HEK293 (cell line): ENCODE measurements around the gene DOK6.

Experiments
- CTCF ChIA-PET: fragments of 350-600 bp; formaldehyde crosslinking; extraction: SDS; loops from one replicate; lab custom pipeline; 2021; ENCODE audit warnings: antibody characterized with exemption; lab: Yijun Ruan, JAX
- POLR2A ChIA-PET: fragments of 300-600 bp; formaldehyde crosslinking; extraction: SDS; loops from one replicate; lab custom pipeline; 2020; ENCODE audit warnings: antibody characterized with exemption, inconsistent platforms; lab: Yijun Ruan, JAX
- H3K27ac ChIP-seq: fragments of 200-500 bp; sonication (Bioruptor generic); 2 replicates; pipeline ENCODE4 v1.5.1; 2014; ENCODE audit warnings: low read depth, low read length, control low read depth, inconsistent platforms; ENCODE audit errors: extremely low read depth
- H3K36me3 ChIP-seq, 2 experiments: fragments of 200-500 bp in 1 of 2; sonication (Bioruptor generic) in 1 of 2; 1 replicate in 1 of 2; 2 replicates in 1 of 2; pipeline ENCODE4 v1.5.1; 2014 to 2017; ENCODE audit warnings: inconsistent platforms in 2 of 2, low read length in 2 of 2; ENCODE audit not compliant: control insufficient read depth in 2 of 2, insufficient read depth in 1 of 2
- H3K4me1 ChIP-seq: fragments of 200-500 bp; sonication (Bioruptor generic); 2 replicates; pipeline ENCODE4 v1.5.1; 2014; ENCODE audit warnings: mild to moderate bottlenecking, low read length, inconsistent platforms; ENCODE audit not compliant: control insufficient read depth, insufficient read depth
- H3K4me3 ChIP-seq: 2 replicates; pipeline ENCODE4 v1.5.1; 2011; ENCODE audit warnings: low read depth, mild to moderate bottlenecking, control low read depth, low read length, moderate library complexity
- H3K9me3 ChIP-seq: fragments of 200-500 bp; sonication (Bioruptor generic); 2 replicates; pipeline ENCODE4 v1.5.1; 2014; ENCODE audit warnings: low read depth, low read length, inconsistent platforms; ENCODE audit not compliant: control insufficient read depth, insufficient read depth
- BCL11A ChIP-seq: fragments of 450-650 bp; formaldehyde crosslinking; IDR thresholded peaks from 2 replicates; pipeline ENCODE4 v1.5.1; 2016; ENCODE audit warnings: low read depth, missing biosample characterization, missing genetic modification characterization
- GLIS1 ChIP-seq: fragments of 450-650 bp; formaldehyde crosslinking; IDR thresholded peaks from 2 replicates; pipeline ENCODE4 v1.5.1; 2016; ENCODE audit warnings: missing biosample characterization, missing genetic modification characterization
- OVOL3 ChIP-seq: fragments of 450-650 bp; formaldehyde crosslinking; IDR thresholded peaks from 2 replicates; pipeline ENCODE4 v1.5.1; 2016; ENCODE audit warnings: missing biosample characterization, missing genetic modification characterization
- SALL2 ChIP-seq: fragments of 450-650 bp; formaldehyde crosslinking; IDR thresholded peaks from 2 replicates; pipeline ENCODE4 v1.5.0; 2017; ENCODE audit warnings: missing biosample characterization, mild to moderate bottlenecking, missing genetic modification characterization, borderline replicate concordance
- SP7 ChIP-seq: fragments of 450-650 bp; formaldehyde crosslinking; IDR thresholded peaks from 2 replicates; pipeline ENCODE4 v1.5.1; 2016; ENCODE audit warnings: missing biosample characterization, missing genetic modification characterization
- WT1 ChIP-seq: fragments of 450-650 bp; formaldehyde crosslinking; IDR thresholded peaks from 2 replicates; pipeline ENCODE4 v1.5.1; 2016; ENCODE audit warnings: missing biosample characterization, missing genetic modification characterization
- ZBTB7A ChIP-seq: fragments of 450-650 bp; formaldehyde crosslinking; IDR thresholded peaks from 2 replicates; pipeline ENCODE4 v1.5.1; 2016; ENCODE audit warnings: low read depth, missing biosample characterization, missing genetic modification characterization
- ZFP69B ChIP-seq: fragments of 450-650 bp; formaldehyde crosslinking; IDR thresholded peaks from 2 replicates; pipeline ENCODE4 v1.5.1; 2016; ENCODE audit warnings: missing biosample characterization, missing genetic modification characterization
- ZNF2 ChIP-seq: fragments of 450-650 bp; formaldehyde crosslinking; IDR thresholded peaks from 2 replicates; pipeline ENCODE4 v1.5.1; 2016; ENCODE audit warnings: missing biosample characterization, missing genetic modification characterization
- ZNF280D ChIP-seq: fragments of 450-650 bp; formaldehyde crosslinking; IDR thresholded peaks from 2 replicates; pipeline ENCODE4 v1.5.1; 2016; ENCODE audit warnings: missing biosample characterization, missing genetic modification characterization
- ZNF335 ChIP-seq: fragments of 450-650 bp; formaldehyde crosslinking; conservative IDR thresholded peaks from 2 replicates; pipeline ENCODE4 v1.5.1; 2016; ENCODE audit warnings: missing biosample characterization, missing genetic modification characterization
- ZNF433 ChIP-seq: fragments of 450-650 bp; formaldehyde crosslinking; IDR thresholded peaks from 2 replicates; pipeline ENCODE4 v1.5.1; 2016; ENCODE audit warnings: missing biosample characterization, missing genetic modification characterization, low read depth
- ZNF501 ChIP-seq: fragments of 450-650 bp; formaldehyde crosslinking; IDR thresholded peaks from 2 replicates; pipeline ENCODE4 v1.5.1; 2016; ENCODE audit warnings: missing biosample characterization, missing genetic modification characterization
- ZNF571 ChIP-seq: fragments of 450-650 bp; formaldehyde crosslinking; IDR thresholded peaks from 2 replicates; pipeline ENCODE4 v1.5.0; 2017; ENCODE audit warnings: missing biosample characterization, missing genetic modification characterization
- ZNF792 ChIP-seq: fragments of 450-650 bp; formaldehyde crosslinking; IDR thresholded peaks from 2 replicates; pipeline ENCODE4 v1.5.1; 2016; ENCODE audit warnings: missing biosample characterization, missing genetic modification characterization
- ZXDB ChIP-seq: fragments of 450-650 bp; formaldehyde crosslinking; IDR thresholded peaks from 2 replicates; pipeline ENCODE4 v1.5.1; 2016; ENCODE audit warnings: missing biosample characterization, missing genetic modification characterization
- TF ChIP-seq, protein P1 (sequence below): fragments of 450-650 bp; formaldehyde crosslinking; IDR thresholded peaks from 2 replicates; pipeline ENCODE4 v1.5.1; 2016; ENCODE audit warnings: missing biosample characterization, missing genetic modification characterization
- TF ChIP-seq, protein P2 (sequence below): fragments of 450-650 bp; formaldehyde crosslinking; IDR thresholded peaks from 2 replicates; pipeline ENCODE4 v1.5.1; 2016; ENCODE audit warnings: missing biosample characterization, missing genetic modification characterization
- TF ChIP-seq, protein P3 (sequence below): fragments of 450-650 bp; formaldehyde crosslinking; IDR thresholded peaks from 2 replicates; pipeline ENCODE4 v1.5.1; 2017; ENCODE audit warnings: missing biosample characterization, missing genetic modification characterization
- TF ChIP-seq, protein P4 (sequence below): fragments of 450-650 bp; IDR thresholded peaks from 2 replicates; pipeline ENCODE4 v1.5.1; 2018; ENCODE audit warnings: missing biosample characterization, mild to moderate bottlenecking, missing genetic modification characterization

DOK6 gene

DNA sequence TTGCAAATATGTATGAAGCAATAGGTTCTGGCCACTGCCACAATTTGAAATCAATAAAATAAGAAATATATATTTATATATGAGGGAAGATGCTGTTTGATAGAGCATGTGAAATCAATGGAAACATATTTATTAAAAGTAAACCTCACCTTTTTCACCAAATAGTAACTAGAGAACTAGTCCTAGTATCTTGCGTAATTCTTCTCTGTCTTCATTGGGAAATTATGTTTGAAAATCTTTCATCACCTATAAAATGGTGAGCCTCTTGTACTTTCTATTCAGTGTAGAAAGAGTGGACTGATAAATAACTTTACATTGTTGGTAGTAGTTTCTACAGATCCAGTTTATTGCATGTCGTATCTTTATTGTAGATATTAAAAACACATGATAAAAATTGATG is 444.0 kb downstream of the DOK6 start (continued):
- TF ChIP-seq, protein P1, sequence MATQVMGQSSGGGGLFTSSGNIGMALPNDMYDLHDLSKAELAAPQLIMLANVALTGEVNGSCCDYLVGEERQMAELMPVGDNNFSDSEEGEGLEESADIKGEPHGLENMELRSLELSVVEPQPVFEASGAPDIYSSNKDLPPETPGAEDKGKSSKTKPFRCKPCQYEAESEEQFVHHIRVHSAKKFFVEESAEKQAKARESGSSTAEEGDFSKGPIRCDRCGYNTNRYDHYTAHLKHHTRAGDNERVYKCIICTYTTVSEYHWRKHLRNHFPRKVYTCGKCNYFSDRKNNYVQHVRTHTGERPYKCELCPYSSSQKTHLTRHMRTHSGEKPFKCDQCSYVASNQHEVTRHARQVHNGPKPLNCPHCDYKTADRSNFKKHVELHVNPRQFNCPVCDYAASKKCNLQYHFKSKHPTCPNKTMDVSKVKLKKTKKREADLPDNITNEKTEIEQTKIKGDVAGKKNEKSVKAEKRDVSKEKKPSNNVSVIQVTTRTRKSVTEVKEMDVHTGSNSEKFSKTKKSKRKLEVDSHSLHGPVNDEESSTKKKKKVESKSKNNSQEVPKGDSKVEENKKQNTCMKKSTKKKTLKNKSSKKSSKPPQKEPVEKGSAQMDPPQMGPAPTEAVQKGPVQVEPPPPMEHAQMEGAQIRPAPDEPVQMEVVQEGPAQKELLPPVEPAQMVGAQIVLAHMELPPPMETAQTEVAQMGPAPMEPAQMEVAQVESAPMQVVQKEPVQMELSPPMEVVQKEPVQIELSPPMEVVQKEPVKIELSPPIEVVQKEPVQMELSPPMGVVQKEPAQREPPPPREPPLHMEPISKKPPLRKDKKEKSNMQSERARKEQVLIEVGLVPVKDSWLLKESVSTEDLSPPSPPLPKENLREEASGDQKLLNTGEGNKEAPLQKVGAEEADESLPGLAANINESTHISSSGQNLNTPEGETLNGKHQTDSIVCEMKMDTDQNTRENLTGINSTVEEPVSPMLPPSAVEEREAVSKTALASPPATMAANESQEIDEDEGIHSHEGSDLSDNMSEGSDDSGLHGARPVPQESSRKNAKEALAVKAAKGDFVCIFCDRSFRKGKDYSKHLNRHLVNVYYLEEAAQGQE (tag by site-specific recombination) = no peak
- TF ChIP-seq ZNF280D (tag by site-specific recombination) = no peak

DNA sequence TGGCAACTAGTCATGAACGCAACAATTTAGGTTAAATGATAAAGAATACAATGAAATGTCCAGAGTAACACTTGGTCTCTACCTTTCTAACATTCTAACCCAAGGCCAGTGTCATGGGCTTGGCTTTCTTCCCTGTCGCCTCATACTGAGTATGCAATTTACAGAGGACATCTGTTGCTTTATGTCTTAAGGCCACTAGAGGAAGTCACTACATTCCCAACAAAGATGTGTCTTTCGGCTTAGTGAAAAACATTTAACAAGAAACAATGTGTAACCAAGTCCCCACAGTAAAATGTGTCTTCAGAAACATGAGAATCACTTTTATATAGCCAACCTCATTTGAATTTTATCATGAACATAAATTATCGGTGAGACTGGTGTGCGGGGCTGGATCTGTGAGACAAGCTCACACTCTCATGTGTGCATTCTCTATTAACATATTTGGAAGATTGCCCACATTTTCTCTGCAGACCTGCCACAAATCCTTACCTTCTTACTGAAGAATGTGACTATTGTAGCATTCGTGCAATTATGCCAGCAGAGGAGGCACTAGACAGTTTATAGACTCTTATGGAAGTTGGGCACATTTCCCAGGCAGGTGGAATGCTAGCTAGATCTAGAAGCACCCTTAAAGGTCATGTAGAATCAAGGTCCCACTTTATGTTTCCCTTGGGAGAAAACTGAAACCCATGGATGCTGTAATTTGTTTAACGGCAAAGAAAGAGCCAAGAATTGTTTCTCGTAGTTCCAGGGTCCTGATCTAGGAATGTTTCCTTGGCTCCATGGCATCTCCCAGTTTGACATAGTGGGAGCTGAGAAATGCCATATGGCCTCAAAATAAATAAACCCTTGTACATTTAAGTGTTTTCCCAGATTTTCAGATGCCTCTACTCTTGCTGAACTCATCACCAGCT is 445.2 kb downstream of the DOK6 start:
- Histone ChIP-seq H3K27ac (peak overlapping the region; percentile 29), H3K36me3 (no peaks in the 10 kb centered on the region), H3K4me1 (peaks cover 13% of the 10 kb centered on the region), H3K4me3 (no peak overlapping the region), H3K9me3 (no peaks in the 10 kb centered on the region)
- ChIA-PET CTCF (interaction anchor here (0.7 to 1.2 kb wide), 2 partner anchors 15 to 589 kb away, joined by 3 read pairs; no protein-coding TSS in a partner anchor), POLR2A (no interaction called here)
- TF ChIP-seq, protein P2, sequence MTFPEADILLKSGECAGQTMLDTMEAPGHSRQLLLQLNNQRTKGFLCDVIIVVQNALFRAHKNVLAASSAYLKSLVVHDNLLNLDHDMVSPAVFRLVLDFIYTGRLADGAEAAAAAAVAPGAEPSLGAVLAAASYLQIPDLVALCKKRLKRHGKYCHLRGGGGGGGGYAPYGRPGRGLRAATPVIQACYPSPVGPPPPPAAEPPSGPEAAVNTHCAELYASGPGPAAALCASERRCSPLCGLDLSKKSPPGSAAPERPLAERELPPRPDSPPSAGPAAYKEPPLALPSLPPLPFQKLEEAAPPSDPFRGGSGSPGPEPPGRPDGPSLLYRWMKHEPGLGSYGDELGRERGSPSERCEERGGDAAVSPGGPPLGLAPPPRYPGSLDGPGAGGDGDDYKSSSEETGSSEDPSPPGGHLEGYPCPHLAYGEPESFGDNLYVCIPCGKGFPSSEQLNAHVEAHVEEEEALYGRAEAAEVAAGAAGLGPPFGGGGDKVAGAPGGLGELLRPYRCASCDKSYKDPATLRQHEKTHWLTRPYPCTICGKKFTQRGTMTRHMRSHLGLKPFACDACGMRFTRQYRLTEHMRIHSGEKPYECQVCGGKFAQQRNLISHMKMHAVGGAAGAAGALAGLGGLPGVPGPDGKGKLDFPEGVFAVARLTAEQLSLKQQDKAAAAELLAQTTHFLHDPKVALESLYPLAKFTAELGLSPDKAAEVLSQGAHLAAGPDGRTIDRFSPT = peak; percentile 93
- TF ChIP-seq ZNF2 (tag by site-specific recombination) = no peak
- TF ChIP-seq ZNF433 = no peak
- TF ChIP-seq SALL2 (tag by site-specific recombination) = no peak
- TF ChIP-seq BCL11A (tag by site-specific recombination) = 0 out of 2 replicates have a peak, but pooled peaks have one; percentile 41
- TF ChIP-seq SP7 (tag by site-specific recombination) = peak; percentile 61; the same call in 1 of the 2 replicates
- peak; percentile 88 for TF ChIP-seq OVOL3
- TF ChIP-seq WT1 (tag by site-specific recombination) = 0 out of 2 replicates have a peak, but pooled peaks have one; percentile 24
- no peak for TF ChIP-seq ZBTB7A (tag by site-specific recombination)
- TF ChIP-seq ZNF571 (tag by site-specific recombination) = no peak
- TF ChIP-seq, protein P3, sequence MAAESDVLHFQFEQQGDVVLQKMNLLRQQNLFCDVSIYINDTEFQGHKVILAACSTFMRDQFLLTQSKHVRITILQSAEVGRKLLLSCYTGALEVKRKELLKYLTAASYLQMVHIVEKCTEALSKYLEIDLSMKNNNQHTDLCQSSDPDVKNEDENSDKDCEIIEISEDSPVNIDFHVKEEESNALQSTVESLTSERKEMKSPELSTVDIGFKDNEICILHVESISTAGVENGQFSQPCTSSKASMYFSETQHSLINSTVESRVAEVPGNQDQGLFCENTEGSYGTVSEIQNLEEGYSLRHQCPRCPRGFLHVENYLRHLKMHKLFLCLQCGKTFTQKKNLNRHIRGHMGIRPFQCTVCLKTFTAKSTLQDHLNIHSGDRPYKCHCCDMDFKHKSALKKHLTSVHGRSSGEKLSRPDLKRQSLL (tag by site-specific recombination) = peak; percentile 46; the same call in 1 of the 2 replicates
- TF ChIP-seq ZNF501 (tag by site-specific recombination) = peak; percentile 41; the same call in 1 of the 2 replicates
- peak; percentile 65; the same call in 1 of the 2 replicates for TF ChIP-seq ZXDB
- no peak for TF ChIP-seq ZFP69B (tag by site-specific recombination)
- TF ChIP-seq GLIS1 (tag by site-specific recombination) = peak; percentile 51
- peak; percentile 63 for TF ChIP-seq ZNF335 (tag by site-specific recombination)
- no peak for TF ChIP-seq ZNF792 (tag by site-specific recombination)
- TF ChIP-seq, protein P4, sequence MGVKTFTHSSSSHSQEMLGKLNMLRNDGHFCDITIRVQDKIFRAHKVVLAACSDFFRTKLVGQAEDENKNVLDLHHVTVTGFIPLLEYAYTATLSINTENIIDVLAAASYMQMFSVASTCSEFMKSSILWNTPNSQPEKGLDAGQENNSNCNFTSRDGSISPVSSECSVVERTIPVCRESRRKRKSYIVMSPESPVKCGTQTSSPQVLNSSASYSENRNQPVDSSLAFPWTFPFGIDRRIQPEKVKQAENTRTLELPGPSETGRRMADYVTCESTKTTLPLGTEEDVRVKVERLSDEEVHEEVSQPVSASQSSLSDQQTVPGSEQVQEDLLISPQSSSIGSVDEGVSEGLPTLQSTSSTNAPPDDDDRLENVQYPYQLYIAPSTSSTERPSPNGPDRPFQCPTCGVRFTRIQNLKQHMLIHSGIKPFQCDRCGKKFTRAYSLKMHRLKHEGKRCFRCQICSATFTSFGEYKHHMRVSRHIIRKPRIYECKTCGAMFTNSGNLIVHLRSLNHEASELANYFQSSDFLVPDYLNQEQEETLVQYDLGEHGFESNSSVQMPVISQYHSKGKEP (tag by site-specific recombination) = peak; percentile 86
